ENCODE results near the gene JCAD. TPM values are rescaled to one million over a fixed set of nuclear protein-coding genes. Genes with fewer than 3 reads are reported as not detected.

Gene JCAD
- total RNA-seq, 1 experiment from 2014 or later = 40.7 TPM

GRCh38 chr10:30002426-30003266, 56.7 kb downstream of the JCAD start:
- no peak overlapping the region for H3K27ac ChIP-seq (ENCODE audit: low read length)
- no peaks in the 10 kb centered on the region for H3K27me3 ChIP-seq (ENCODE audit: control insufficient read depth, insufficient read depth, low read length)
- TF ChIP-seq, protein P1, sequence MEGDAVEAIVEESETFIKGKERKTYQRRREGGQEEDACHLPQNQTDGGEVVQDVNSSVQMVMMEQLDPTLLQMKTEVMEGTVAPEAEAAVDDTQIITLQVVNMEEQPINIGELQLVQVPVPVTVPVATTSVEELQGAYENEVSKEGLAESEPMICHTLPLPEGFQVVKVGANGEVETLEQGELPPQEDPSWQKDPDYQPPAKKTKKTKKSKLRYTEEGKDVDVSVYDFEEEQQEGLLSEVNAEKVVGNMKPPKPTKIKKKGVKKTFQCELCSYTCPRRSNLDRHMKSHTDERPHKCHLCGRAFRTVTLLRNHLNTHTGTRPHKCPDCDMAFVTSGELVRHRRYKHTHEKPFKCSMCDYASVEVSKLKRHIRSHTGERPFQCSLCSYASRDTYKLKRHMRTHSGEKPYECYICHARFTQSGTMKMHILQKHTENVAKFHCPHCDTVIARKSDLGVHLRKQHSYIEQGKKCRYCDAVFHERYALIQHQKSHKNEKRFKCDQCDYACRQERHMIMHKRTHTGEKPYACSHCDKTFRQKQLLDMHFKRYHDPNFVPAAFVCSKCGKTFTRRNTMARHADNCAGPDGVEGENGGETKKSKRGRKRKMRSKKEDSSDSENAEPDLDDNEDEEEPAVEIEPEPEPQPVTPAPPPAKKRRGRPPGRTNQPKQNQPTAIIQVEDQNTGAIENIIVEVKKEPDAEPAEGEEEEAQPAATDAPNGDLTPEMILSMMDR (IDR thresholded peaks at IDR 0.05) = peak; percentile 90
- TF ChIP-seq SIN3A (IDR thresholded peaks at IDR 0.05; ENCODE audit: borderline replicate concordance, insufficient read depth, low read depth, low read length) = no peak
- TF ChIP-seq POLR2AphosphoS5 (IDR thresholded peaks at IDR 0.05; ENCODE audit: low read depth, low read length) = no peak
- TF ChIP-seq REST (IDR thresholded peaks at IDR 0.05; ENCODE audit: insufficient read depth in 1 of 2, low read depth in 2 of 2, low read length in 1 of 2) = no peak
- no peak for TF ChIP-seq TCF7L2 (IDR thresholded peaks at IDR 0.05; ENCODE audit: low read depth, low read length)
- ChIA-PET POLR2A (no interaction called here), CTCF (interaction anchor here (0.6 to 0.9 kb wide), 3 partner anchors 9 to 1215 kb away, joined by 3 to 7 read pairs (median 4); no protein-coding TSS in a partner anchor)
- no peaks in the 10 kb centered on the region for H3K9me3 ChIP-seq (ENCODE audit: control insufficient read depth, insufficient read depth, low read depth, low read length)
- in situ Hi-C loops (cut with HindIII; ENCODE audit: low pct_unique_long_range_greater_than_20kb, low sequenced_read_pairs) = no loop called here
- intact Hi-C loops (cut with micrococcal nuclease; ENCODE audit: unreplicated experiment) = loop anchor here (5.0 kb wide), 1 partner anchor 270 kb away; no protein-coding TSS in a partner anchor
- DNase-seq (ENCODE audit: low read depth, low spot score) (peak; percentile 58), ATAC-seq (peak; percentile 93)
- H3K4me3 ChIP-seq (ENCODE audit: low read depth in 2 of 2, low read length in 2 of 2) = no peak overlapping the region
- BruUV-seq (replicated peaks) = no TSS peak
- H3K36me3 ChIP-seq (ENCODE audit: control insufficient read depth, insufficient read depth, low read length) = no peaks in the 10 kb centered on the region
- peaks cover 9% of the 10 kb centered on the region; the same call in 1 of the 2 replicates for H3K4me1 ChIP-seq (ENCODE audit: control insufficient read depth, insufficient read depth, low read length)

GRCh38 chr10:30000802-30001571, 58.4 kb downstream of the JCAD start:
- intact Hi-C loops (cut with micrococcal nuclease; ENCODE audit: unreplicated experiment) = loop anchor here (5.0 kb wide), 1 partner anchor 269 kb away; no protein-coding TSS in a partner anchor
- POLR2A ChIA-PET = no interaction called here
- Histone ChIP-seq H3K4me3 (ENCODE audit: low read depth in 2 of 2, low read length in 2 of 2) (no peak overlapping the region), H3K9me3 (ENCODE audit: control insufficient read depth, insufficient read depth, low read depth, low read length) (no peaks in the 10 kb centered on the region), H3K27me3 (ENCODE audit: control insufficient read depth, insufficient read depth, low read length) (no peaks in the 10 kb centered on the region), H3K4me1 (ENCODE audit: control insufficient read depth, insufficient read depth, low read length) (peaks cover 9% of the 10 kb centered on the region; the same call in 1 of the 2 replicates), H3K27ac (ENCODE audit: low read length) (peak overlapping the region; percentile 34; the same call in 1 of the 2 replicates), H3K36me3 (ENCODE audit: control insufficient read depth, insufficient read depth, low read length) (no peaks in the 10 kb centered on the region)
- DNase-seq (ENCODE audit: low read depth, low spot score) (peak; percentile 4), ATAC-seq (no peak)
- BruUV-seq (replicated peaks) = no TSS peak
- CTCF ChIA-PET = interaction anchor here (0.7 kb wide), 1 partner anchor 240 kb away, joined by 7 read pairs; no protein-coding TSS in a partner anchor
- no peak for TF ChIP-seq SIN3A (IDR thresholded peaks at IDR 0.05; ENCODE audit: borderline replicate concordance, insufficient read depth, low read depth, low read length)
- TF ChIP-seq, protein P1 (IDR thresholded peaks at IDR 0.05) = no peak
- TF ChIP-seq REST (IDR thresholded peaks at IDR 0.05; ENCODE audit: insufficient read depth in 1 of 2, low read depth in 2 of 2, low read length in 1 of 2) = no peak
- TF ChIP-seq TCF7L2 (IDR thresholded peaks at IDR 0.05; ENCODE audit: low read depth, low read length) = no peak
- no peak for TF ChIP-seq POLR2AphosphoS5 (IDR thresholded peaks at IDR 0.05; ENCODE audit: low read depth, low read length)
- in situ Hi-C loops (cut with HindIII; ENCODE audit: low pct_unique_long_range_greater_than_20kb, low sequenced_read_pairs) = no loop called here

All from Panc1 (cell line).